T-cell (primary cell): ENCODE measurements around the gene PLAGL1. TPM values are rescaled to one million over a fixed set of nuclear protein-coding genes. Genes with fewer than 3 reads are reported as not detected.

ENCODE experiments used
- ATAC-seq, 4 experiments: fragments of 200-7000 bp in 3 of 4; fragments of 150-1000 bp in 1 of 4; cut with Tn5 transposase; replicated peaks in 1 of 4; 1 replicate in 3 of 4; 2 replicates in 1 of 4; pipeline ENCODE4 v1.10.0; 2021; ENCODE audit warnings: moderate library complexity in 3 of 4, mild to moderate bottlenecking in 2 of 4, moderate number of reproducible peaks in 1 of 4
- CTCF ChIA-PET, 2 donors: fragments of 300-600 bp; sonication (Branson Sonifier 250); formaldehyde crosslinking; loops; one replicate each; lab custom pipeline; 2022; ENCODE audit warnings: antibody characterized with exemption in 2 of 2; lab: Charles Lee
- POLR2A ChIA-PET, 2 donors: fragments of 300-600 bp; sonication (Branson Sonifier 250); formaldehyde crosslinking; loops; one replicate each; lab custom pipeline; 2022; ENCODE audit warnings: antibody characterized with exemption in 2 of 2; lab: Charles Lee
- DNase-seq, 35 experiments: peaks; one replicate each; pipeline versions ENCODE4 v3.0.0 to v3.0.0-alpha.2; 2013 to 2023
- H3K27ac ChIP-seq: one replicate; pipeline ENCODE4 v1.5.1; 2013; ENCODE audit warnings: low read length
- H3K27me3 ChIP-seq, 2 experiments: replicated peaks in 1 of 2; 1 replicate in 1 of 2; 2 replicates in 1 of 2; pipeline versions ENCODE4 v1.6.1 to v1.7.0; 2013; ENCODE audit warnings: low read length in 1 of 2, mixed read lengths in 1 of 2; ENCODE audit not compliant: control insufficient read depth in 2 of 2, insufficient read depth in 2 of 2; ENCODE audit errors: extremely low read depth in 1 of 2
- H3K36me3 ChIP-seq, 2 donors: 1 replicate in 1 of 2; 2 replicates in 1 of 2; pipeline versions ENCODE4 v1.6.1 to v1.7.0; 2013; ENCODE audit warnings: low read length in 1 of 2; ENCODE audit not compliant: control insufficient read depth in 2 of 2, insufficient read depth in 1 of 2; ENCODE audit errors: extremely low read depth in 1 of 2
- H3K4me1 ChIP-seq, 2 experiments: 1 replicate in 1 of 2; 2 replicates in 1 of 2; pipeline versions ENCODE4 v1.6.1 to v1.7.0; 2013; ENCODE audit warnings: low read length in 2 of 2, mixed read lengths in 1 of 2; ENCODE audit not compliant: insufficient read depth in 2 of 2, control insufficient read depth in 1 of 2; ENCODE audit errors: extremely low read depth in 1 of 2
- H3K4me3 ChIP-seq, 2 donors: 1 replicate in 1 of 2; 2 replicates in 1 of 2; pipeline versions ENCODE4 v1.5.1 to v1.7.0; 2013; ENCODE audit warnings: mild to moderate bottlenecking in 2 of 2, low read length in 1 of 2, moderate library complexity in 1 of 2; ENCODE audit not compliant: control insufficient read depth in 1 of 2; ENCODE audit errors: extremely low read depth in 1 of 2
- H3K9me3 ChIP-seq: 2 replicates; pipeline ENCODE4 v1.7.0; 2013
- H3K27ac Mint-ChIP-seq, 2 donors: one replicate each; pipeline ENCODE4 v1.8.0; 2020 to 2021; ENCODE audit warnings: mild to moderate bottlenecking in 2 of 2, mixed read lengths in 2 of 2
- H3K27me3 Mint-ChIP-seq, 2 donors: one replicate each; pipeline ENCODE4 v1.8.0; 2021 to 2022; ENCODE audit warnings: mixed read lengths in 2 of 2
- H3K36me3 Mint-ChIP-seq: one replicate; pipeline ENCODE4 v1.8.0; 2021; ENCODE audit warnings: mixed read lengths
- H3K4me1 Mint-ChIP-seq, 3 donors: one replicate each; pipeline ENCODE4 v1.8.0; 2020 to 2022; ENCODE audit warnings: mixed read lengths in 3 of 3, mild to moderate bottlenecking in 1 of 3
- H3K4me3 Mint-ChIP-seq, 3 donors: one replicate each; pipeline ENCODE4 v1.8.0; 2020 to 2022; ENCODE audit warnings: mild to moderate bottlenecking in 3 of 3, mixed read lengths in 3 of 3, moderate library complexity in 3 of 3
- H3K9me3 Mint-ChIP-seq, 3 donors: one replicate each; pipeline ENCODE4 v1.8.0; 2020 to 2022; ENCODE audit warnings: mixed read lengths in 3 of 3
- WGBS: methylation state at CpG from one replicate; pipeline ENCODE4 v1.1.5; 2013; ENCODE audit warnings: missing lambda C conversion rate; ENCODE audit not compliant: insufficient coverage; 5-methylcytosine and 5-hydroxymethylcytosine counted together
- total RNA-seq, 35 experiments: library from RNA in 6 of 35; stranded (reverse) in 6 of 35; fragments of 120-200 nt in 1 of 35; gene quantifications; one replicate each; pipeline versions ENCODE4 v1.2.1 to v1.2.4 and lab custom pipeline; 2013 to 2026

The PLAGL1 gene
- total RNA-seq, 5 donors from 2014 or later (not counting 1 experiment from before 2014, with no cell fraction given): 3.4 to 5.7 (median 4.8) TPM

DNA sequence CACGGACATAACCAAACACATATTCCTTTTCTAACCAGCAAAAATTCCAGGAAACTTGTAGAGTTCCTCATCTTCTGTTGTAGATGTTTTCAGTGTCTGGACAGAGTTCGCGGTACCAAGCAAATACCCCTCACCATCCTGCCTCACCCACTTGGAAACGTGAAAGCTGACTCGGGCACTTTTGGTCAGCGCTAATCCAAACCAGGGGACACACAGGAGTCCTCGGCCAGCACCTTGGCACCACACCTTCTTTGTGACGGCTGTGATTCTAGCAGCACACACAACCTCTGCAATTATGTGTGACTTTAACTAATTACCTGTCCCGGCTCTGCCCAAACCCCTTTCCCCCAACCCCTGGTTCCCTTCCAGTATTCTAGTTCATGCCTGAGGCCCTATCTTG, 58.1 kb downstream of the PLAGL1 start:
- no peaks in the 10 kb centered on the region for H3K27me3 Mint-ChIP-seq
- DNase-seq: no peak
- H3K4me1 ChIP-seq: no peaks in the 10 kb centered on the region
- H3K4me3 ChIP-seq: no peak overlapping the region
- no peak overlapping the region for H3K27ac ChIP-seq
- no peaks in the 10 kb centered on the region for H3K27me3 ChIP-seq
- no peaks in the 10 kb centered on the region for H3K36me3 ChIP-seq
- peaks cover 6% of the 10 kb centered on the region for H3K36me3 Mint-ChIP-seq
- ChIA-PET CTCF (interaction anchor here in 1 of 2 donors (1.4 to 2.3 kb wide), 3 partner anchors 8 to 12 kb away, joined by 3 to 6 read pairs (median 4); no protein-coding TSS in a partner anchor), POLR2A (no interaction called here)
- no peak for ATAC-seq
- no peaks in the 10 kb centered on the region for H3K9me3 Mint-ChIP-seq
- H3K4me3 Mint-ChIP-seq: no peak overlapping the region
- 95% methylated on average over 8 of the region's 9 CpGs for WGBS
- H3K9me3 ChIP-seq: no peaks in the 10 kb centered on the region
- no peaks in the 10 kb centered on the region for H3K4me1 Mint-ChIP-seq
- no peak overlapping the region for H3K27ac Mint-ChIP-seq

DNA sequence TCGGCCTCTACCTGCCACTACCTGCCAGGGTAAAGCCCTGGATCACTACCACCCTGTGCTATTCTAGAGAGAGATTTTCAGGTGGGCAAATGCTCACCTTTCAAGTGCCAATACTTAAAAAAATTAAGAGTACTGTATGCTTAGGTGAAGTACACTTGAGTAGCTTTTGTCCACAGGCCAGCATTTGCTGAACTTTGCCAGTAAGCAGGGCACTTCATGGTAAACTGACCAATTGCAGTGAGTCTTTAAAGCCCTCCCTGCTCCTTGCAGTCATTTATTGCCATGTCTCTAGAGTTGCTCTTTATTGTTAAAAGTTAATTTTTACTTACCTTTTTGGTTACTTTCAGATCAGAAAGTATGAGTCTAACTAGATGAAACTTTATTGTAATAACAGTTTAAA, 58.5 kb downstream of the PLAGL1 start:
- Mint-ChIP-seq H3K4me3 (no peak overlapping the region), H3K27me3 (no peaks in the 10 kb centered on the region), H3K4me1 (no peaks in the 10 kb centered on the region), H3K27ac (no peak overlapping the region), H3K36me3 (peaks cover 6% of the 10 kb centered on the region), H3K9me3 (no peaks in the 10 kb centered on the region)
- CTCF ChIA-PET: no interaction called here
- WGBS: no CpG with 5 or more reads among the region's 1 CpG
- POLR2A ChIA-PET: no interaction called here
- Histone ChIP-seq H3K9me3 (no peaks in the 10 kb centered on the region), H3K27ac (no peak overlapping the region), H3K36me3 (no peaks in the 10 kb centered on the region), H3K4me1 (no peaks in the 10 kb centered on the region), H3K4me3 (no peak overlapping the region), H3K27me3 (no peaks in the 10 kb centered on the region)
- DNase-seq: no peak
- ATAC-seq: no peak

DNA sequence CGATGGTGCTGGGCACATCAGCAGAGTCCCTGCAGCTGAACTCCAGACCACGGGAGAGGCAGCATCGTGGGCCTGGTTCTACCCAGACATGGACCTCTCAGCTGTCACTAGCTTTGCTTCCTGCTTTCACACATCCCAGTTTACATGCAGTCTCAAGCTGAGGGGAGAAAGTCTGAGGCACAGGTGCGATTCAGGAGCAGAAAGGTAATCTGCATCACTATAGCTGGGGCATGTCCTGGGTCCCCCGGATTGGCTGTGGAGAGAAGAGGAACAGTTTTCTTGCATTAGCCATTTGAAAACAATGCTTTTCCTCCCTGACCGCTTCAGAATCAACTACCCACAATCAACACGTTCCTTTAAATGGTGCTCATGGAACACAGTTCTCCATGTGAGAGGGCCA, 59.9 kb downstream of the PLAGL1 start:
- Histone ChIP-seq H3K27ac (no peak overlapping the region), H3K36me3 (no peaks in the 10 kb centered on the region), H3K4me3 (no peak overlapping the region), H3K4me1 (no peaks in the 10 kb centered on the region), H3K27me3 (no peaks in the 10 kb centered on the region), H3K9me3 (no peaks in the 10 kb centered on the region)
- 84% methylated on average over 3 of the region's 7 CpGs for WGBS
- Mint-ChIP-seq H3K27ac (no peak overlapping the region), H3K27me3 (no peaks in the 10 kb centered on the region), H3K9me3 (no peaks in the 10 kb centered on the region), H3K4me3 (no peak overlapping the region), H3K36me3 (peaks cover 6% of the 10 kb centered on the region), H3K4me1 (no peaks in the 10 kb centered on the region)
- POLR2A ChIA-PET: no interaction called here
- DNase-seq (no peak), ATAC-seq (no peak)
- CTCF ChIA-PET: no interaction called here

DNA sequence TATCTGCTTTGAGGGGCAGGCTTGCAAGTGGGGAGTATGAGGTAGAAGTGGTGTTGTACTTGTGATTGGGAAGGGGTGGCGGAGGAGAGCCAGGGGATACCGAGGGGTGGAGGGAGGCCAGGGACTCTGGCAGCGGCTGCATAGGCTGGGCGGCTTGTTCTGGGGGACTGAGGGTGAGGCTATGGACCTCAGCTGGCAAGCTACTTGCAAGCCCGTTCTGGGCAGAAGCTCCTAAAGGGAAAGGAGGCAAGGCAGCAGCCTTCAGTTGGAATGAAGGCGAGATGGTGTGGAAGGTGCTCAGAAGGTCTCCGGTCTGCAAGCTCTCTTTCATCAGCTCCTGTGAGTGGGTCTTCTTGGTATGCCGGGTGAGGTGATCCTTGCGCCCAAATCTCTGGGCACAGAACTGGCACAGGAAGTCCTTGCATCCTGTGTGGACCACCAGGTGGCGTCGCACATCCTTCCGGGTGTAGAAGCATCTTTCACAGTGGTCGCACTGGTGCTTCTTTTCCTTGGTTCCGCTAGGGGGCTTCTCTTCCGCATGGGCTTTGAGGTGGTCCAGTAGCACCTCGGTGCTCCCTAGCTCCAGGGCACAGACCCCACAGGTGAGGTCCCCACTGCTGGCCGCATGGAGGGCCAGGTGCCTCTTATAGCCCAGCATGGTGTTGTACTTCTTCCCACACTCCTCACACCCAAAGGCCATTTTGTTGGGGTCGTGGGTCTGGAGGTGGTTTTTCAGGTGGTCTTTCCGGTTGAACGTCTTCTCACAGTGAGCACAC, 66.0 kb downstream of the PLAGL1 start:
- no peak overlapping the region for H3K27ac ChIP-seq
- no peaks in the 10 kb centered on the region for H3K27me3 Mint-ChIP-seq
- H3K36me3 Mint-ChIP-seq: peaks cover under 1% of the 10 kb centered on the region
- no peaks in the 10 kb centered on the region for H3K9me3 Mint-ChIP-seq
- H3K4me1 ChIP-seq: peaks cover 0 to 8% of the 10 kb centered on the region in 2 experiments
- H3K4me1 Mint-ChIP-seq: peaks cover 8 to 11% (median 10%) of the 10 kb centered on the region in 3 donors
- H3K9me3 ChIP-seq: no peaks in the 10 kb centered on the region
- no peaks in the 10 kb centered on the region for H3K36me3 ChIP-seq
- H3K27me3 ChIP-seq: no peaks in the 10 kb centered on the region
- no peak overlapping the region for H3K4me3 Mint-ChIP-seq
- DNase-seq: peak; percentile 6 to 71 (median 50)
- 69% methylated on average over 13 of the region's 20 CpGs for WGBS
- no peak overlapping the region for H3K4me3 ChIP-seq
- peak overlapping the region in 1 of 2 donors; percentile 73 for H3K27ac Mint-ChIP-seq
- peak; percentile 45 to 71 (median 64) for ATAC-seq
- ChIA-PET CTCF (interaction anchor here (0.6 to 1.4 kb wide), 8 partner anchors 8 to 429 kb away, joined by 3 to 6 read pairs (median 4); no protein-coding TSS in a partner anchor), POLR2A (interaction anchor here in 1 of 2 donors (0.5 kb wide), 1 partner anchor 125 kb away, joined by 7 read pairs; no protein-coding TSS in a partner anchor)

DNA sequence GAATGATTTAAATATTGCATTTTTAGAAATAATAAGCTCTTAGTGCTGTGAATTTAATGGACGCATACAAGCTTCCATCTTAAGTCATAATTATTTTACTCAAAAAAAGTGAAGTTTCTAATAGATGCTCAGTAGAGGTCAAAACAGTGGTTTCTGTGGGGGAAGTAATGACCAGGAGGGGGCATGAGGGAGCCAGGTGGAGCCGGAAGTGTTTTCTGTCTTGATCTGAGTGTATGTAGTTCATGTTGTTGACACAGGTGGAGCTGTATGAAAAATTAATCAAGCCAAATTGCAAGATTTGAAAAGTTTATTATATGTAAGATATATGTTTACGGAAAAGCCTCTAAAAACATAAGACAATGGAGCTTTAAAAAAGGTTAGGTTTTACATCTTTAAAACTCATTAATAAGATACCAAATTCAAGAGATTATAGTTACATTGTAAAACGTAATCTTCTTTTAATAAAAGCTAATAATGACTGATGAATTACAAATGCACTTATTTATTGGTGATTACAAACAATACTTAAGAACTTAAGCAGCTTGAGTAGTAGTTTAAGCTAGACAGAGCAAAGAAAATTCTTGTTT, 68.0 kb downstream of the PLAGL1 start:
- CTCF ChIA-PET: interaction anchor here (0.5 to 1.7 kb wide), 41 partner anchors 9 to 1468 kb away, joined by 3 to 20 read pairs (median 3); partner anchors contain the start of gene PLAGL1 (in 1 of the 2)
- Mint-ChIP-seq H3K36me3 (no peaks in the 10 kb centered on the region), H3K27ac (no peak overlapping the region), H3K4me1 (peaks cover 8 to 11% (median 10%) of the 10 kb centered on the region in 3 donors), H3K27me3 (no peaks in the 10 kb centered on the region), H3K9me3 (no peaks in the 10 kb centered on the region), H3K4me3 (no peak overlapping the region)
- DNase-seq (peak; percentile 11 to 74 (median 45)), ATAC-seq (peak; percentile 83 to 95 (median 89))
- POLR2A ChIA-PET: no interaction called here
- no peaks in the 10 kb centered on the region for H3K36me3 ChIP-seq
- WGBS: 0% methylated on average over 1 of the region's 4 CpGs
- peaks cover 0 to 8% of the 10 kb centered on the region in 2 experiments for H3K4me1 ChIP-seq
- peaks cover 0 to 2% of the 10 kb centered on the region in 2 experiments for H3K27me3 ChIP-seq
- H3K4me3 ChIP-seq: no peak overlapping the region
- no peak overlapping the region for H3K27ac ChIP-seq
- H3K9me3 ChIP-seq: no peaks in the 10 kb centered on the region

DNA sequence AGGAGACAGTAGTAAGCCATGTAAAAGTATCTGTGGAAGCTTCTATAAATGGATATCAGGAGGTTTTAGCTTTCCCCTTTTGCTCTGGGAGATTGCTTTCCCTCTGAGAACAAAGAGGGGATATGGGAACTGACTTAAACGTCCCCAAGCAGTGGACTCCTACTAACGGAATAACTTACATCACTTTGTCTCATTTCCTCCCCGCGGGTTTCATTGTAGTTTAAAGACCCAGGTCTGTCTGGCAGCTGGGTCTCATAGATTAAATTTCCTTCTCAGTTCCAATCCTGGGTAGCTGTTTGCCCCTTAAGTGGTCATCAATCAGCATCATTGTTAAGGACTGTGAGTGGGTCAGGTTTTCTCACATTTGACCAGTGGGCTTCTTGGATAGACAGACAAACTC, 68.7 kb downstream of the PLAGL1 start:
- Histone ChIP-seq H3K9me3 (no peaks in the 10 kb centered on the region), H3K4me3 (no peak overlapping the region), H3K36me3 (no peaks in the 10 kb centered on the region), H3K27ac (no peak overlapping the region), H3K4me1 (peaks cover 0 to 8% of the 10 kb centered on the region in 2 experiments), H3K27me3 (peaks cover 0 to 8% of the 10 kb centered on the region in 2 experiments)
- ChIA-PET POLR2A (no interaction called here), CTCF (interaction anchor here (0.6 to 1.7 kb wide), 22 partner anchors 11 to 1467 kb away, joined by 3 to 20 read pairs (median 6); partner anchors contain the start of gene PLAGL1 (in 1 of the 2))
- Mint-ChIP-seq H3K27me3 (peaks cover 0 to under 1% of the 10 kb centered on the region in 2 donors), H3K4me3 (no peak overlapping the region), H3K36me3 (peaks cover under 1% of the 10 kb centered on the region), H3K9me3 (no peaks in the 10 kb centered on the region), H3K27ac (no peak overlapping the region), H3K4me1 (peaks cover 8 to 11% (median 10%) of the 10 kb centered on the region in 3 donors)
- no peak for DNase-seq
- ATAC-seq: no peak
- 52% methylated on average over 3 of the region's 4 CpGs for WGBS
